Ectodermal cell (in vitro differentiated cells): ENCODE results near the gene SNN.

Experiments used
- H3K27ac ChIP-seq: 2 replicates; pipeline ENCODE4 v1.7.0; 2013; ENCODE audit warnings: mild to moderate bottlenecking, low read depth, low read length; ENCODE audit not compliant: insufficient read depth, poor library complexity, severe bottlenecking
- H3K27me3 ChIP-seq: 2 replicates; pipeline ENCODE4 v1.7.0; 2013; ENCODE audit warnings: mild to moderate bottlenecking, low read length; ENCODE audit not compliant: insufficient read depth, control insufficient read depth, poor library complexity, severe bottlenecking
- H3K36me3 ChIP-seq: one replicate; pipeline ENCODE4 v1.7.0; 2013; ENCODE audit warnings: low read length; ENCODE audit not compliant: control insufficient read depth, insufficient read depth
- H3K4me1 ChIP-seq: one replicate; pipeline ENCODE4 v1.7.0; 2013; ENCODE audit warnings: low read length; ENCODE audit not compliant: control insufficient read depth, insufficient read depth
- H3K4me3 ChIP-seq: 2 replicates; pipeline ENCODE4 v1.7.0; 2013; ENCODE audit warnings: low read depth, low read length, control low read depth; ENCODE audit not compliant: insufficient read depth
- H3K9me3 ChIP-seq: 2 replicates; pipeline ENCODE4 v1.7.0; 2013; ENCODE audit warnings: mild to moderate bottlenecking, low read length, moderate library complexity; ENCODE audit not compliant: control insufficient read depth
- WGBS, 2 experiments: methylation state at CpG; one replicate each; pipeline ENCODE4 v1.1.7; 2013; ENCODE audit warnings: missing lambda C conversion rate in 2 of 2; 5-methylcytosine and 5-hydroxymethylcytosine counted together

SNN gene

GRCh38 chr16:11719171-11719570 lies 50.9 kb downstream of the SNN start:
- Histone ChIP-seq H3K9me3 (no peaks in the 10 kb centered on the region), H3K36me3 (peaks cover 5% of the 10 kb centered on the region), H3K27me3 (no peaks in the 10 kb centered on the region)

DNA sequence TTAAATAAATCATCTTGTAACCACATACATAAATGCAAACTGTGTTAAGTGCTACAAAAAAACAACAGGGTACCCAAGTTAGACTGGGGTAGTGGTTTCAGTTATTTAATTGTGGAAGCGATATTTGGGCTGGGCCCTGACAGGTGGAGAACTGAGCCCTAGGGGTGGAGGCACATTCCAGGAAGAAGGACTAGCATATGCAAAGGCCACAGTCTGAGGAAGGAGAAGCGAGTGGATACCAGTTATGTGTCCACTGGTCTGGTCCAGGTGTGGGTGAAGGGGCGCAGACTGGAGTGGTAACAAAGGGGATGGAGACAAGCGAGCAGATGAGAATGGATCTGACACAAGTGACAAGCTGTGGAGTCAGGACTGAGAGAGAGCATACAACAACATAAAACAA lies 51.5 kb downstream of the SNN start:
- no peaks in the 10 kb centered on the region for H3K27me3 ChIP-seq
- no peaks in the 10 kb centered on the region for H3K4me1 ChIP-seq
- no peak overlapping the region for H3K4me3 ChIP-seq
- 95 to 97% methylated on average over 4 of the region's 4 CpGs for WGBS, 2 experiments
- H3K27ac ChIP-seq, result no peak overlapping the region
- H3K36me3 ChIP-seq, result peaks cover 5% of the 10 kb centered on the region
- no peaks in the 10 kb centered on the region for H3K9me3 ChIP-seq

More at GRCh38 chr16:11719171-11719570, 50.9 kb downstream of the SNN start:
- no peaks in the 10 kb centered on the region for H3K4me1 ChIP-seq
- H3K4me3 ChIP-seq, result no peak overlapping the region
- H3K27ac ChIP-seq, result no peak overlapping the region

DNA sequence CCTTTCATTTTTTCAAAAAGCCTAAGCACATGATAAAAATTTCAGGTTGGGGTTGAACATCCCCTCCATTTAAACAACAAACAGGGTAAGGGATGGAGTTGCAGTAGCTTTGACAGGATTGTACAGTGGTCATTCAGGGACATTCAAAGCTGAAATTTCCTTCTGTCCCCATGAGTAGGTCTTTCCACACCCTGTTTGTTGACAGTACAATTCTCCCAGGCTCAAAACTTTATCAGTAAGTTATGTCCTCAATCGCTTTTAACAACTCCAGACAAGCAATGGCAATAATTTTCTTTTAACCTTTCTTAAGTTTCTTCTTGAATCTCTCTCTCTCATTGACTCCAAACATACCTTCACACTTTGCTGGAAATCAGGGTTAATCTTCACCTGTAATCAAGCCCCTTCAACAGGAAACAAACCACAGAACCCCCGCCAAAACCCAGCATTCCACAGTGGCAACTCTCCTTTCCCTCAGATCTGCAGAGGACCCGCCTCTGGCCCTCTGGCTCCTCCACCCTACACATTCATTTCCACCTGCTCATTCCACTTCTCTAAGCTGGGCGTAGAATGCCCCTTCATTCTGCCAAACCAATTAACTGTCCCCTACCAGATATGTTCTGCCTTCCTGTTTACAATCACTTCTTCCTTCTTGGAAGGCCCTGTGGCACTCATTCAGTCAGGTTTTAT lies 53.7 kb downstream of the SNN start:
- Histone ChIP-seq H3K36me3 (peaks cover 5% of the 10 kb centered on the region), H3K27ac (no peak overlapping the region), H3K4me1 (no peaks in the 10 kb centered on the region), H3K4me3 (no peak overlapping the region), H3K27me3 (no peaks in the 10 kb centered on the region), H3K9me3 (no peaks in the 10 kb centered on the region)
- whole genome bisulfite sequencing, 2 experiments, result 91 to 92% methylated on average over 4 of the region's 4 CpGs

DNA sequence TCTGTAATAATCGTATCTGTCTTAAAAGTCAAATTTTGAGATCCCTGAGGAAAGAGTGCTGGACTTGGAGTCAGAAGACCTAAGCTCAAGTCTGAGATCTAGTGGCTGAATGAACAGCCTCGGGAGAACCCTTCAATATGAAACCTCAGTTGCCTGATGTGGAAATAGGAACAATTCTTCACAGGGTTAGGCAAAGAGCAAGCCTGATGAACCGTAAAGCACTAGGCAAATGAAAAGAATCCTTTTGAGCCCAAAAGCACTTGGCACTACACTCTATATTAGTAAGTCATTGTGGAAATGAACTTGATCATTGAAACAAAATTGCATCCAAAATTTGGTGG lies 54.2 kb downstream of the SNN start:
- Histone ChIP-seq H3K4me3 (no peak overlapping the region), H3K4me1 (no peaks in the 10 kb centered on the region), H3K27ac (no peak overlapping the region), H3K9me3 (no peaks in the 10 kb centered on the region), H3K27me3 (no peaks in the 10 kb centered on the region), H3K36me3 (peaks cover 5% of the 10 kb centered on the region)
- WGBS, 2 experiments, result 95 to 97% methylated on average over 3 of the region's 3 CpGs

DNA sequence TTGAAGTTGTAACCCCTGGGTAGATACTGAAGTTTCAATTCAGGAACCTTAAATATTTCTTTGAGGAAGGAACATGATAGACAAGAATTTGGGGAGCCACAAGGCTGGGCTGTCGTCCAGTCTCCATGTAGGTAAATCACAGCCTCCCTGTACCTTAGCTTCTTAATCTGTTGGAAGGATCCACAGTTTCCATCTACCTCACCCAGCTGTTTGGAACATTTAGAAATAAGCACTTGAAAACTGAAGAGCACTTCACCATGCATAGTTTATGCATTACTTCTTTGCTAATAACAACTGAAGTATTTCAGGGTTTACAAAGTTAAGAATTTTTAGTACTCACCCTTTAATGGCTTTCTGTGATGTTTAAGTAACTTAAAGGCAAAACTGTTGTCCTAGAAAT lies 57.2 kb downstream of the SNN start:
- Histone ChIP-seq H3K4me1 (no peaks in the 10 kb centered on the region), H3K9me3 (no peaks in the 10 kb centered on the region), H3K27ac (no peak overlapping the region), H3K36me3 (no peaks in the 10 kb centered on the region), H3K27me3 (no peaks in the 10 kb centered on the region), H3K4me3 (no peak overlapping the region)
- WGBS, 2 experiments, result 89 to 91% methylated on average over 1 of the region's 1 CpG

DNA sequence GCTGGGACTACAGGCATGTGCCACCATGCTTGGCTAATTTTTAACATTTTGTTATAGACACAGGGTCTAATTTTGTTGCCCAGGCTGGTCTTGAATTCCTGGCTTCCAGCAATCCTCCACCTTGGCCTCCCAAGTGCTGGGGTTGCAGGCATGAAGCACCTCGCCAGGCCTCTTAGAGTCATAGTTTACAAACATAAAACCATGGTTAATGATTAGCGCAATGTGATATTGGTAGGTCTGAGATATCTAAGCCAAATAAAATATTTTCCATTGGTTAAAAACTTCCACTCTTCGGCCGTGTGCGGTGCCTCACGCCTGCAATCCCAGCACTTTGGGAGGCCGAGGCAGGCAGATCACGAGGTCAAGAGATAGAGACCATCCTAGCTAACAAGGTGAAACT lies 57.8 kb downstream of the SNN start:
- WGBS, 2 experiments, result 92 to 96% methylated on average over 6 to 7 of the region's 8 CpGs
- H3K4me3 ChIP-seq, result no peak overlapping the region
- H3K4me1 ChIP-seq, result no peaks in the 10 kb centered on the region
- no peaks in the 10 kb centered on the region for H3K27me3 ChIP-seq
- no peaks in the 10 kb centered on the region for H3K36me3 ChIP-seq
- H3K27ac ChIP-seq, result no peak overlapping the region
- no peaks in the 10 kb centered on the region for H3K9me3 ChIP-seq

DNA sequence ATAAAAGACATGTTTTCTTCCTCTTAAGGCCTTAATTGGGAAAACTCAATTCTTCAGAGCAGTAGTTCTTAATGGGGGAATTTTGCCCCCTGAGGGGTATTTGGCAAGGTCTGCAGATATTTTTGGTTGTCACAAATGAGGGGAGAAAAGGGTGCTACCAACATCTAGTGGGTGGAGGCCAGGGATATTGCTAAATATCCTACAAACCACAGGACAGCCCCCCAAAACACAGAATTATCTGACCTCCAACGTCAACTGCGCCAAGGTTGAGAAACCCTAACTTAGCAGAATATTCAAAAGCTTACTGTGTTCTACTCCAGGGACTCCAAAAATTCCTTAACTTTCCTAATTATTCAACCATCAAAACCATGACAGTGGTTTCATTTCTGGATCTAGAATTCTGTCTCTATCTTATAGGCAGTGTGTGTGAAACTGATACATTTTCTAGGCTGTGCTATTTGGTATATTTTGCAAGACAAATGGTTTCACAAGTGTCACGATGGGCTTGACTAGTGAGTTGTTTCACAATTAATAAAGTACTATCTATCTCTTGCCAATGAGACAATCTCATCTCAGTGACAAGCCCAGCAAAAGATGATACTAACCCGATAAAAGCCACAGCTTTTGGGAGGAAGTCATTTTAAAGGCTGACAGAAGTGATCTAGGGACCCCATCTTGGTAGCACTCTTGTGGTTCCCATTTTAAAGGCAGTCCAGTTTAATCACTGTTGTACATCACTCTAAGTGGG lies 59.7 kb downstream of the SNN start:
- Histone ChIP-seq H3K27me3 (no peaks in the 10 kb centered on the region), H3K4me1 (no peaks in the 10 kb centered on the region), H3K27ac (no peak overlapping the region), H3K36me3 (no peaks in the 10 kb centered on the region), H3K9me3 (no peaks in the 10 kb centered on the region), H3K4me3 (no peak overlapping the region)
- 97 to 99% methylated on average over 3 to 4 of the region's 4 CpGs for whole genome bisulfite sequencing, 2 experiments
